Putamen (tissue), 1 donor: Measurements from ENCODE around the gene GTF2F2.
"Not testable (repeated sequence)": the region's sequence is repeated elsewhere in the genome, so short reads cannot be mapped to it uniquely, and the experiment has no call there.

ENCODE experiments used
- DNase-seq: peaks from one replicate; pipeline ENCODE4 v3.0.0-alpha.2; 2016; ENCODE audit warnings: low spot score

The GTF2F2 gene

GRCh38 chr13:45255247-45255987 is 135.1 kb downstream of the GTF2F2 start:
- DNase-seq, result no peak

GRCh38 chr13:45256254-45256653 is 135.9 kb downstream of the GTF2F2 start:
- no peak for DNase-seq

- DNase-seq, result no peak
Measured at GRCh38 chr13:45257638-45258333, 137.5 kb downstream of the GTF2F2 start.

- DNase-seq, result no peak
Measured at GRCh38 chr13:45258334-45258675, 138.0 kb downstream of the GTF2F2 start.

- DNase-seq, result no peak
Measured at GRCh38 chr13:45267215-45267614, 146.9 kb downstream of the GTF2F2 start.

- no peak for DNase-seq
Measured at GRCh38 chr13:45269204-45269603, 148.9 kb downstream of the GTF2F2 start.

- no peak for DNase-seq
Measured at GRCh38 chr13:45276913-45277312, 156.6 kb downstream of the GTF2F2 start.

GRCh38 chr13:45278096-45278645 is 157.9 kb downstream of the GTF2F2 start:
- DNase-seq, result peak; percentile 54

GRCh38 chr13:45280011-45280410 is 159.7 kb downstream of the GTF2F2 start:
- no peak for DNase-seq

GRCh38 chr13:45280751-45281634 is 160.7 kb downstream of the GTF2F2 start:
- DNase-seq, result peak; percentile 91

GRCh38 chr13:45282994-45283393 is 162.7 kb downstream of the GTF2F2 start:
- no peak for DNase-seq

GRCh38 chr13:45289936-45290563 is 169.7 kb downstream of the GTF2F2 start:
- DNase-seq, result no peak

GRCh38 chr13:45292176-45292575 is 171.9 kb downstream of the GTF2F2 start:
- DNase-seq, result no peak

- no peak for DNase-seq
Measured at GRCh38 chr13:45295536-45295935, 175.2 kb downstream of the GTF2F2 start.

- no peak for DNase-seq
Measured at GRCh38 chr13:45296259-45296658, 175.9 kb downstream of the GTF2F2 start.

- DNase-seq, result peak; percentile 55
Measured at GRCh38 chr13:45297456-45298205, 177.3 kb downstream of the GTF2F2 start.

- DNase-seq, result no peak
Measured at GRCh38 chr13:45298206-45298505, 177.8 kb downstream of the GTF2F2 start.

GRCh38 chr13:45298550-45298949 is 178.2 kb downstream of the GTF2F2 start:
- DNase-seq, result not testable (repeated sequence)

- DNase-seq, result no peak
Measured at GRCh38 chr13:45299194-45299593, 178.9 kb downstream of the GTF2F2 start.

- no peak for DNase-seq
Measured at GRCh38 chr13:45300190-45300985, 180.1 kb downstream of the GTF2F2 start.

- no peak for DNase-seq
Measured at GRCh38 chr13:45301263-45301662, 181.0 kb downstream of the GTF2F2 start.
